Measurements from ENCODE around the gene FRMD3.
A peak's percentile ranks its signal among the peaks of the same experiment; 100 is the strongest.

The FRMD3 gene

DNA sequence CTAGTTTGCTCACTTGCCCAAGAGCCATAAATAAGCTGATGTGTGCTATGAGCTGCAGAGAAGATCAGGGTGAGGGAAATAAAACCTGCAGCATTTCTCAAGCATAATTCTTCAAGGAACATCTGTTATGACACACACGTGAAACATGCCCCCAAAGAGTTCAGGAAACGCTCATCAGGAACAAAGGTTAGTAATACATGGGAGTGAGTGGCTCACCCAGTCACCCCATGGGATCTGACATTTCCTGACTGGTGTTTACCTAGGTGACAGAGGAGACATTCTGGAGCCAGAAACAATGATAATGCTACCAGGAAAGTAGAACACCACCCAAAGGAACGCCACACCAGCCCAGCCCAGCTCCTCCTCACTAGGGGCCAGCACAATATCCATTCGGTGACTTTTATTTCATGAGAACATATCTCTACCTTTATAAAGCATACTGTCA, 66.0 kb downstream of the FRMD3 start:
- no peak for DNase-seq

- no peak for DNase-seq
Observed at GRCh38 chr9:83471241-83471640, 67.0 kb downstream of the FRMD3 start.

GRCh38 chr9:83469722-83470121, 68.5 kb downstream of the FRMD3 start:
- DNase-seq, result no peak

- no peak for DNase-seq
Observed at GRCh38 chr9:83468821-83469220, 69.4 kb downstream of the FRMD3 start.

DNA sequence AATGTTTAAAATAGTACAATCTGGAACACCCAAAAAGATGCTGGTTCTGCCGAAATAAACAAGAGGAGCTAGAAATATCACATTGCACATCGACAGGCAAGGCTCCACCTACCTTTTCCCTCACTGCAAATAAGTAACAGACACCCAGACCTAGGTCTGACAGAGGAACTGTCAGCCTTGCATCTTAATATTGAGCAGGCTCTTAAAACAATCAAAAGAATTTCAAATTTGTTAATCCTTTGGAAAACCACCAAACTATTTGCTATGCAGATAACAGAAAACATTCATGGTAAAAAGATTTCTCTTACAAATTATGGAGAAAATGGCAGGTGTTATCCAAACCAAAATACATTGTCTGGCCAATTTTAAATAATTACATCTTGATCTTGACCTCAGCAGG, 71.3 kb downstream of the FRMD3 start:
- DNase-seq, result no peak

DNA sequence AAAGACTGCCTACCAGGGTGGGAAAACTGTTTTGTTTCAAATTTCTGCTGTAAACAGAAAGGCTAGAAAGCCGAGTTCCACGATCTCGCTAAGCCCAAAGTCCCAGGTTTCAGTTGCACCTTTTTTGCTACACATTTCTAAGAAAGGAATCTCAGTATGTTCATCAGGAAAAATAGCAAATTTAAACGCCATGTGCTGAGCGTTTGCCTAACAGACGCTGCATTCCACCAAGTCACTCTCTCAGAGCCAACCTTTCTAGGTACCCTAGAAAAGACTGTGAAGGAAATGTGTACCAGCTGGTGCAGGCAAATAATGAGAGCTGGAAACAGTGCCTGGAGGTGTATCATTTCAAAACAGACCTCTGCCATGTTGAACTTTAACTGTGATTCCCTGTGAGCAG, 71.8 kb downstream of the FRMD3 start:
- DNase-seq, result peak in 1 of 2 donors; percentile 27

GRCh38 chr9:83459830-83460229, 78.4 kb downstream of the FRMD3 start:
- no peak for DNase-seq

GRCh38 chr9:83458530-83458929, 79.7 kb downstream of the FRMD3 start:
- DNase-seq, result no peak

DNA sequence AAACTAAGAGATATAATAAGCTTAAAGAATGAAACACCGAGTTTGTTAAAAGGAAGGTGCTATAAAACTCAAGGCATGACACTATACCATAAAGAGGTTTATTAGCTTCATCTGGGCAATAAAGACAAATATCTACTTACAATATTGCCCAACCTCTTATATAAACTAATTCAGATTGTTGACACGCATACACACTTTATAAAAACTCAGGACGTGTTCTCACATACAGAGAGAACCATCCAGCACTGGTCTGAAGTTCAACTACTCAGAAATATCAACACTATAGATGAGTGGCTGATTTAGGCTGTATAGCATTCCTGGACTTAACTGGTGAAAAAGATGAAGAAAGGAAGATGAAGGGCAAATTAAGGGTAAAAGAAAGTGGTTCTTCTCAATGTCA, 81.2 kb downstream of the FRMD3 start:
- DNase-seq, result no peak

- DNase-seq, result no peak
Observed at GRCh38 chr9:83456226-83456625, 82.0 kb downstream of the FRMD3 start.

- no peak for DNase-seq
Observed at GRCh38 chr9:83454076-83454475, 84.1 kb downstream of the FRMD3 start.

- no peak for DNase-seq
Observed at GRCh38 chr9:83451308-83451707, 86.9 kb downstream of the FRMD3 start.

GRCh38 chr9:83449983-83450382, 88.2 kb downstream of the FRMD3 start:
- DNase-seq, result no peak

DNA sequence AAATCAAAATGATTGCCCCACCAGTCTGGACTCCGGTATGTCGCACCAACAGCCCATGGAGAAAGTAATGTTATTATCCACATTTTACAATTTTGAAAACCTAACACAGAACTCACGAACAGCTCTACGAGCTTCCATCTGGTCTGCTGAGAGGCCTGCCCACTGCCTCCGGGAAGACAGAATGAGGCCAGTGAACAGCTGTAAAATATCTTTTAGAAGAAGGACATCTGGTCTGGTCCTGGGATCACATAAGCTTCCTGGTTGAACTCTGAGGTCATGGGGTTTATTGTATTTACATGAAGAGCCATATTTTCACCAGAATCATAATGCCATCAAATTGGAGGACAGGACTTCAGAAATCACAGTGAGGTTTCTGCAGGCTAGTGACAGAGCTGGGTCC, 89.0 kb downstream of the FRMD3 start:
- DNase-seq, result no peak

- no peak for DNase-seq
Observed at GRCh38 chr9:83448626-83449025, 89.6 kb downstream of the FRMD3 start.

DNA sequence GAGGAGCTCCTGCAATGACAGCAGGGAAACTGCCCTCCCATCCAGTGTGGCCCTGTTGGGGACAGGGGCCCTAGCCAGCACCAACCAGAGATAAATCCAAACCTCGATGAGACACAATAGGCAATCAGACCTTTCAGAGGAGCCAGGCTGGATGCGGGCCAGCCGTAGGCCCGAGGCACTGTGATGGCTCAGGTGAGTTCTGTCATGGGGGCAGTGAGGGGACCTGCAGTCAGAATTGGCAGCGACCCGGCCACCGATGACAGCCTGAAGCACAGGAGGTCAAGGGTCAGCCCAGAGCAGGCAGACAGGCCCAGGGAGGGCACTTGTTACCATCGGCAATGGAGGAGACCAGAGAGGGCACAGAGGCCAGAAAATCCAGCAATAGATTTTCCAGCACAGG, 90.8 kb downstream of the FRMD3 start:
- no peak for DNase-seq

GRCh38 chr9:83445703-83446265, 92.4 kb downstream of the FRMD3 start:
- no peak for DNase-seq

- DNase-seq, result no peak
Observed at GRCh38 chr9:83444110-83444509, 94.1 kb downstream of the FRMD3 start.

- no peak for DNase-seq
Observed at GRCh38 chr9:83441390-83441789, 96.8 kb downstream of the FRMD3 start.

- no peak for DNase-seq
Observed at GRCh38 chr9:83440641-83441040, 97.6 kb downstream of the FRMD3 start.

GRCh38 chr9:83435301-83435700, 102.9 kb downstream of the FRMD3 start:
- DNase-seq, result no peak

- DNase-seq, result no peak
Observed at GRCh38 chr9:83434254-83434653, 103.9 kb downstream of the FRMD3 start.

DNA sequence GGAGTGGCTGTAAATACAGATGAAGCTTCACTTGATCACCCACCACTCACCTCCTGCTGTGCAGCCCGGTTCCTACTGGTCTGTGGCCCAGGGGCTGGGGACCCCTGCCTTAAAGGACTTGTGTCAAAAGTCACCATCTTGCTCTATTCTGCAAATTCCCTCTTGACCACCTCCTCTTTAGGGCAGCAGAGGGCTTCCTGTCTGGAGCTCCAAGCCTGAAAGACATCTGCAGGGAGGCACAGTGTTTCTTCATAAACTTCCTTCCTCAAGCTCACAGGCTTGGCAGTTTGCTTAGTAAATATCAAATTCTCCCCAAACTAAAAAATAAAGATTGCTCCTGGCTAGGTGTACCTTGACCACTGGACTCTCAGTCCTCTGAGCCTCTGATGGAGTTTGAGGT, 104.4 kb downstream of the FRMD3 start:
- no peak for DNase-seq

DNA sequence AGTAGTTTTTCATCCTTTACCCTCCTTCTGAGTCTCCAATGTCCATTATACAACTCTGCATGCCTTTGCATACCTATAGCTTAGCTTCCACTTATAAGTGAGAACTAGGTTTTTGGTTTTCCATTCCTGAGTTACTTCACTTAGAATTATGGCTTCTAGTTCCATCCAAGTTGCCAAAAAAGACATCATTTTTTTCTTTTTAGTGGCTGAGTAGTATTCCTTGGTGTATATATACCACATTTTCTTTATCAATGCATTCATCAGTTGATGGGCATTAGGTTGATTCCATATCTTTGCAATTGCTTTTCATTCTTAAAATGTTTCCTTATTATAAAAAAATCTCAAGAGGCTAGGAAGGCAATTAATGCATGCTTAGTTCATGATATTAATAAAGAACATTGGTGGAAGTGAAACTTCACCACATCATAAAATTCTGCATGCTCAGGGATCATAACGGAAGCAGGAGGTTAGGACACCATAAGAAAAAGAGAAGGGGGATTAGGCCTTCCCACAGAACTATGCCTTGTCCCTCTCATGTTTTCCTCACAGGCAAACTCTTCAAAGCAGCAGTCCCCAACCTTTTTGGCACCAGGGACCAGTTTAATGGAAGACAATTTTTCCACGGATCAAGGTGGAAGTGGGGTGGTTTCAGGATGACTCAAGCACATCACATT, 105.2 kb downstream of the FRMD3 start:
- no peak for DNase-seq

DNA sequence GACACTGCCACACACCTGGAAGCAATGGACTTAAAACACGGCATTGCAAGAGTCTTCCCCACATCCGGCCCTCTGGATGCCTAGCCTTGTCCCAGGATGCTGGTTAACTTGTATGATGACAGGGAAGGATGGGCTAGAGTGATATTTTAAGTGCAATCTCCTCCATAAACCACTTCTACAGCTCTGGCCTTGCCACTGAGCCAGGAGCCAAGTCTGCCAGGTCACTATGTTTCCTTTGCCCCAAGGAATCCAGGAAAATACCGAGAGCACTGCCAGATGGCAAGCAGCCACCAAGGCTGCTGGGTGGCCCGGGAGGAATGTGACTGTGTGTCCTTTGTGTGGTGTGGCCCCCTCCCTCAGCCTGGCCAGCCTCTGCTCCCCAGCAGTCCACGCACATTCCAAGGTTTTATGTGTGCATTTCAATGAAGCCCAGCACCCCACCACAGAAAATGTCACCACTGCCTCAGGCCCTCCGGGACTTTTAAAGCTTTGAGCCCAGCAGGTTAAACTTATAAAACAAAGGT, 106.0 kb downstream of the FRMD3 start:
- DNase-seq, result peak; percentile 8 to 31

Measured in hippocampal formation (tissue), 2 donors.